ENCODE measurements around the gene SYK. TPM values are rescaled to one million over a fixed set of nuclear protein-coding genes. Genes with fewer than 3 reads are reported as not detected.

Gene SYK
- polyA plus RNA-seq, 1 donor = 5.0 TPM

Other genes with a start within 250 kb of the SYK start
- 1.1 TPM for gene DIRAS2, start 159.0 kb upstream of the SYK start, polyA plus RNA-seq (ENCODE audit: insufficient read length)

Data from hindlimb muscle (tissue), 1 donor.